ENCODE data around the gene PA2G4.
"Not testable (repeated sequence)": the region's sequence is repeated elsewhere in the genome, so short reads cannot be mapped to it uniquely, and the experiment has no call there.

PA2G4 gene

DNA sequence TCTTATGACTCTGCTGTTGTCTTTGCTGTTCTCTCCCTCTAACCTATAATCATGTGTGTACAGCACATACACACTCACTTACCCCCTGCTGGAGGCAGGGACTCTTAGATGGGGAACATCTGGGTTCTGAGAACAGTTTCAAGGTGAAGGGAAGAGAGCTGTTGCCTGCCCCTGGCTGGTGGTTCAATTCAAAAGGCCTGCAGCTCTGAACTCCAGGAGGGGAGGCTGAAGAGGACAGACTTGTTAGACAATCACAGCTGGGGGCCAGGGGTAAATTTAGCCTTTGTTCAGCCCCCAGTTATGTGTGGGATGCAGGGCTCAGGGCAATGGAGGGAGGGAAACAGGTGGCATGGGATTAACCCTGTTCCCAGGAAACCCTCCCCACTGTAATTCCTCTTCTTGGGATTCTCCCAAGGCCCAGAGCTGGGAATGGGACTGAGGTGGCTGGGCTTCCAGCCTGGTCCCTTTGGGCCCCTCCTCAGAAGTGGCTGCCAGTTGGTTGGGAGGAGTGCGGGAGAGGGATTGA, 50.0 kb downstream of the PA2G4 start:
- no peak for TF ChIP-seq JUND (IDR thresholded peaks at IDR 0.05; ENCODE audit: low read depth)
- DNase-seq (ENCODE audit: low read depth in 1 of 2, low spot score in 1 of 2), result no peak
- in situ Hi-C loops (cut with HindIII; ENCODE audit: low pct_unique_long_range_greater_than_20kb, low sequenced_read_pairs), result no loop called here

DNA sequence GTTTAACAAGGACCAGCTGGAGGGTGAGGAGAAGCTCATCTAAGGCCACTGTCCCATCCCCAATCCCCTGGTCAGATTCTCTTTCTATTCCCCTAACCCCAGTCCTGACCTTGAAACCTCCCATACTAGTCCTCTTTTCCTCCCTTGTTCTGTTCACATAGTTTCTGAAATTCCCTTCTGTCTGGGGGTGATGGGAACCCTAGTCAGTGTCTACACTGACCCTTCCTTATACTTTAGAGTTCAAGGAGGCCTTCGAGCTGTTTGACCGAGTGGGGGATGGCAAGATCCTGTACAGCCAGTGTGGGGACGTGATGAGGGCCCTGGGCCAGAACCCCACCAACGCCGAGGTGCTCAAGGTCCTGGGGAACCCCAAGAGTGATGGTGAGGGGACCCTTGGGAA, 50.5 kb downstream of the PA2G4 start:
- in situ Hi-C loops (cut with HindIII; ENCODE audit: low pct_unique_long_range_greater_than_20kb, low sequenced_read_pairs), result no loop called here
- DNase-seq (ENCODE audit: low read depth in 1 of 2, low spot score in 1 of 2), result no peak
- TF ChIP-seq JUND (IDR thresholded peaks at IDR 0.05; ENCODE audit: low read depth), result no peak

DNA sequence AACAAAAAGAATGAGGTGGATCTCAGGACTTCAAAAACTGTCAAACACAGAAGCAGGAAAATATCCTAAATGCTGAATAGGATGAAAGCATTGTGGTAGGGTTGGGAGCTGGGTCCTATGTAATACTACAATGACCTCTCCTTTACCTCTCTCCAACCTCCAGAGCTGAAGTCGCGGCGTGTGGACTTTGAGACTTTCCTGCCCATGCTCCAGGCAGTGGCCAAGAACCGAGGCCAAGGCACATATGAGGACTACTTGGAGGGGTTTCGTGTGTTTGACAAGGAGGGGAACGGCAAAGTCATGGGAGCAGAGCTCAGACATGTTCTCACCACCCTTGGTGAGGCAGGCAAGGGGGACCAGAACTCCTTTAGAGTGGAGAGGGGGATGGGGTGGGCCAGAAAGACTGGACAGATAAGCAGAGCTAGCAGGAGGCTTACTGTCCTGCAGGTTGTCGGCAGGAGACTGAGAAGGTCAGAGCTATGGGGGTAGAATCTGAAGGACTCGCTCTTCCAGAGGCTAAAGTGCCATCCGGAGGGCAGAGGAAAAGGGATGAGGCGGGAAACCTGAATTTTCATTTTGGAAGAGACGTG, 51.0 kb downstream of the PA2G4 start:
- no peak for DNase-seq (ENCODE audit: low read depth in 1 of 2, low spot score in 1 of 2)
- no peak for TF ChIP-seq JUND (IDR thresholded peaks at IDR 0.05; ENCODE audit: low read depth)
- in situ Hi-C loops (cut with HindIII; ENCODE audit: low pct_unique_long_range_greater_than_20kb, low sequenced_read_pairs), result no loop called here

DNA sequence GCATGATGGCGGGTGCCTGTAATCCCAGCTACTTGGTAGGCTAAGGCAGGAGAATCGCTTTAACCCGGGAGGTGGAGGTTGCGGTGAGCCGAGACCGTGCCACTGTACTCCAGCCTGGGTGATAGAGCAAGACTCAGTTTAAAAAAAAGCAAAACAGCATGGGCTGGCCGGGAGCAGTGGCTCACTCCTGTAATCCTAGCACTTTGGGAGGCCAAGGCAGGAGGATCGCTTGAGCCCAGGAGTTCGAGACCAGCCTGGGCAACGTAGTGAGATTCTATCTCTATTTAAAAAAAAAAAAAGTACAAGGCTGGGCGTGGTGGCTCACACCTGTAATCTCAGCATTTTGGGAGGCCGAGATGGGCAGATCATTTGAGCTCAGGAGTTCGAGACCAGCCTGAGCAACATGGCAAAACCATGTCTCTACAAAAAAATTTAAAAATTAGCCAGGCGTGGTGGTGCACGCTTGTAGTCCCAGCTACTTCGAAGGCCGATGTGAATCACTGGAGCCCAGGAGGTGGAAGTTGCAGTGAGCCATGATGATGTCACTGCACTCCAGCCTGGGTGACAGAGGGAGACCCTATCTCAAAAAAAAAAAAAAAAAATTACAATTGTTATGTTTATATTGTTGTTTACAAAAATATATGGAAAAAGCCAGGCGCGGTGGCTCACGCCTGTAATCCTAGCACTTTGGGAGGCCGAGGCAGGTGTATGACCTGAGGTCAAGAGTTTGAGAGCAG, 52.3 kb downstream of the PA2G4 start:
- in situ Hi-C loops (cut with HindIII; ENCODE audit: low pct_unique_long_range_greater_than_20kb, low sequenced_read_pairs); DNase-seq (ENCODE audit: low read depth in 1 of 2, low spot score in 1 of 2): not testable (repeated sequence)

DNA sequence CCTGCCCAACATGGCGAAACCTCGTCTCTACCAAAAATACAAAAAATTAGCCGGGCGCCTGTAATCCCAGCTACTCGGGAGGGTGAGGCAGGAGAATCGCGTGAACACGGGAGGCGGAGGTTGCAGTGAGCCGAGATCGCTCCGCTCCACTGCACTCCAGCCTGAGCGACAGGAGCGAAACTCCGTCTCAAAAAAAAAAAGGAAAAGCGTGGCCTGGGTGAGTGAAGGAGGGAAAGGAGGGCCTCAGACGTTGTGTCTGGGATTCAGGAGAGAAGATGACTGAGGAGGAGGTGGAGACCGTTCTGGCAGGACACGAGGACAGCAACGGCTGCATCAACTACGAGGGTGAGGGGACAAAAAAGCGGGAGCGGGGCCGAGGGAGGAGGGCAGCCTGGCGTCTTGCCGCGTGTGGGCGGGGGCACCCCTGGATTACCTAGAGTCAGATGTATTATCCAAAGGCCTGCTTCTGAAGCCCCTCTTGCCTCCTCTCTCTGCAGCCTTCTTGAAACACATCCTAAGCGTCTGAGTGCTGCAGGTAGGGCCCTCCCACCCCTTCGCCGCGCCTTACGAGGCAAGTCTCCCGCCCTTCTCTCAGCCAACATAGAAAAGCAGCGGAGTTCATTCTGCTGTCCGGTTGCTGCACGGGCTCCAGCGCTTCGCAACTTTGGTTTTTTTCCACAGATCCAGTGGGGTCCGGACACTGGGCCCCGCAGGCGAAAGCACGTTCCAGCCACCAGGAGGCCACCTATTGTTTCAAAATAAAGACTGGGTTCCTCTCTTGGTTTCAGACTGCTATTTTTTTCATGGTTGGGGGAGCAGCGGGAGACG, 53.1 kb downstream of the PA2G4 start:
- peak; percentile 66 to 88 for DNase-seq (ENCODE audit: low read depth in 1 of 2, low spot score in 1 of 2)
- in situ Hi-C loops (cut with HindIII; ENCODE audit: low pct_unique_long_range_greater_than_20kb, low sequenced_read_pairs), result no loop called here
- no peak for TF ChIP-seq JUND (IDR thresholded peaks at IDR 0.05; ENCODE audit: low read depth)

DNA sequence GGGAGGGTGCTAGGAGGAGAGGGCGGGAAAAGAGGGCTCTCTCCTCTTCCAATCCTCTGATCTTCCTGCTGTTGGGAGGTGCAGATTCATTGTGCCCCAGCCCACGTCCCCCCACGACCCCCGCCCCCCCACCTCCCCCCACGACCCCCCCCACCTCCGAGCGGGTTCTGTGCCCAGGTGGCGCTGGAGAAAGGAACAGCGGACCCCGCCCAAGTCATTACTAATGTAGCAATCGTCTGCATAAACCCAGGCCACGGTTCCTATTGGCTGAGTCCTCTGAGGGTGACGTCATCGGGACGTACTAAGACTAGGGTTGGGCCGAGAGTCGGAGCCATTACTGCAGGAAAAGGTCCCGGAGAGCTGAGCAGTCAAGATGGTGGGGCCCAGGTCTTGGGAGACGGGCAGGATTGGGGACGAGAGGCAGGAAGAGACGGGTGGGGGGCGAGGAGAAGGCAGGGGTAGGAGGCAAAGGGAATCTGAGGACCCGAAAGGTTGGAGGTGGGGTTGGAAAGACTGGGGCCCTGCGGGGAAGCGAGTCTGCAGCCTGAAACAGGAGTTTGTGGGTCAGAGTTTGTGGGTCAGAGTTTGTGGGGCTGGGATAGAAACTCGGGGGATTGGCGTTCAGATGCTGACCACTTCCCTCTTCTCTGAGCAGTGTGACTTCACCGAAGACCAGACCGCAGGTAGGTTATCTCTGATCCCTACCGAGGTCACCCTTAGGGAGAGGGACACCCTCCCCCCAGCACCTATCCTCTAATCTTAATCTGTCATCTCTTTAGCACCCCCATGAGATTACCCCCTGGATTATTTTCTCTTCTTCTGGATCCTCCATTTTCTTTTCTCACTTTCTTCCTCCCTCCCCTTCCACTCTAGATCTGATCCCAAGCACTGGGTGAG, 53.9 kb downstream of the PA2G4 start, which contains the start of gene MYL6:
MYL6 (plus strand) TSS at position 331 of the 897 bp plus-strand sequence; CDS start at position 374, 43 bp downstream.
- peak; percentile 96 to 99 for DNase-seq (ENCODE audit: low read depth in 1 of 2, low spot score in 1 of 2)
- in situ Hi-C loops (cut with HindIII; ENCODE audit: low pct_unique_long_range_greater_than_20kb, low sequenced_read_pairs), result no loop called here
- TF ChIP-seq JUND (IDR thresholded peaks at IDR 0.05; ENCODE audit: low read depth), result no peak

DNA sequence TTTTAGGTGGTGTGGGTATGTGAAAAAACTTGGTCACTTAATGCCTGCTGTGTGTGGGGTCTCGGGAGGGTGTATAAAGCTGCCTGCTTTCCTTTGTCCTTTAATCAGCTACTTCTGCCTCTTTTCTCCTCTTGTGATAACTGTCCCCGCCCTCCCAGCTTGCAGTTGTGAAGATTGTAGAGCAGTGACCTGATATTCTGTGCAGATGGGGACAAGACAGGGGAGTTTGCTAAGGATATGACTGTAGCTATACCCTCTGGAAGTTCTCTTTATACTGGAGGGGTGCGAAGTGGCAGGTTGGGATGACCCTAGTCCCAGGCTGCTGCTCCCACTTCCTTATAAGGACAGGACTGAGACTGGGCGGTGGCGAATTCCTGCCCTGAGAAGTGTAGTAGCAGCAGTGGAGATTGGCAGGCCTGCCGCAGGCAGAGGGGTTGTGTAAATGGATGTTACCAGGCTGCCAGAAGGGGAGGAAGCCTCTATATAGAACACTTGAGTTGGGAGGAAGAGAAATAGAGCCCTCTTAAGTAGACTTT, 54.6 kb downstream of the PA2G4 start:
- in situ Hi-C loops (cut with HindIII; ENCODE audit: low pct_unique_long_range_greater_than_20kb, low sequenced_read_pairs), result no loop called here
- DNase-seq (ENCODE audit: low read depth in 1 of 2, low spot score in 1 of 2), result peak; percentile 65 to 80
- no peak for TF ChIP-seq JUND (IDR thresholded peaks at IDR 0.05; ENCODE audit: low read depth)

DNA sequence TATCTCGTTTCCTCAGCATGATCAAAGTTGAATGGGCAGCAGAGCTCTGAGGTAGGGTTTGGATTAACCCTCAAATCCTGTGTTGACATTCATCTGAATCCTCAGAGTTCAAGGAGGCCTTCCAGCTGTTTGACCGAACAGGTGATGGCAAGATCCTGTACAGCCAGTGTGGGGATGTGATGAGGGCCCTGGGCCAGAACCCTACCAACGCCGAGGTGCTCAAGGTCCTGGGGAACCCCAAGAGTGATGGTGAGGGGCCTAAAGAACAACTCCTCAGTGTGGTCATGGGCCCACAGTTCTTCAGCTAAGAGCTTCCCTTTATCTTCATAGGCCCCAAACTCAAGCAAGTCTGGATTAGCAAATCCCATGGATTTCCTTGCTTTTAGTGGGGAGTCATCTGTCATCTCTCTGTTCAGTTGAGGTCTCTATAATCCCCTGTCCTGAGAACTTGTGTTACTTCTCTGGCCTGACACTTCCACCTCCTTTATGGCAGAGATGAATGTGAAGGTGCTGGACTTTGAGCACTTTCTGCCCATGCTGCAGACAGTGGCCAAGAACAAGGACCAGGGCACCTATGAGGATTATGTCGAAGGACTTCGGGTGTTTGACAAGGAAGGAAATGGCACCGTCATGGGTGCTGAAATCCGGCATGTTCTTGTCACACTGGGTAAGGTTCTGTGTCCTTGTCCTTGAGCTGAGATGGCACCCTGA, 55.3 kb downstream of the PA2G4 start:
- TF ChIP-seq JUND (IDR thresholded peaks at IDR 0.05; ENCODE audit: low read depth), result no peak
- in situ Hi-C loops (cut with HindIII; ENCODE audit: low pct_unique_long_range_greater_than_20kb, low sequenced_read_pairs), result no loop called here
- DNase-seq (ENCODE audit: low read depth in 1 of 2, low spot score in 1 of 2), result no peak

DNA sequence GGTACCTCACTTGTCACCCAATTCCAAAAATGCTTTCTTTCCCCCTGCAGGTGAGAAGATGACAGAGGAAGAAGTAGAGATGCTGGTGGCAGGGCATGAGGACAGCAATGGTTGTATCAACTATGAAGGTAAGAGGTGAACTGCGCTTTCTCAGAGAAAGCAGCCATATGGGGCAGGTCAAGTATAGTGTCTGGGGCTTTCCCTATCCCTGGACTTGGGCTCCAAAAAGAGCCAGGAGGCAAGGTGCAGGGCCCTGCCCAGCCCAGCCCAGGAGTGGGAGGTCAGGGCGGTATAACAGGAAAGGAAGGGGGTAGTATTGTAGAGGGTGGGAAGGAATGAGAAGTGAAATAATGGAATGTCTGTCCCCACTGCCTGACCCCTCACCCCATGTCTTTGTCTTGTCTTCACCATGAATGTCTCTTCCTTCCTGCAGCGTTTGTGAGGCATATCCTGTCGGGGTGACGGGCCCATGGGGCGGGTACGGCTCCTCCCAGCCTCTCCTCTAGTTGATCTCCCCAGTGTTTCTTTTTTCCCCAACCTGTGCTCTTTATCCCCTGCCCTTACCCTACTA, 55.9 kb downstream of the PA2G4 start:
- TF ChIP-seq JUND (IDR thresholded peaks at IDR 0.05; ENCODE audit: low read depth), result no peak
- in situ Hi-C loops (cut with HindIII; ENCODE audit: low pct_unique_long_range_greater_than_20kb, low sequenced_read_pairs), result no loop called here
- DNase-seq (ENCODE audit: low read depth in 1 of 2, low spot score in 1 of 2), result no peak

DNA sequence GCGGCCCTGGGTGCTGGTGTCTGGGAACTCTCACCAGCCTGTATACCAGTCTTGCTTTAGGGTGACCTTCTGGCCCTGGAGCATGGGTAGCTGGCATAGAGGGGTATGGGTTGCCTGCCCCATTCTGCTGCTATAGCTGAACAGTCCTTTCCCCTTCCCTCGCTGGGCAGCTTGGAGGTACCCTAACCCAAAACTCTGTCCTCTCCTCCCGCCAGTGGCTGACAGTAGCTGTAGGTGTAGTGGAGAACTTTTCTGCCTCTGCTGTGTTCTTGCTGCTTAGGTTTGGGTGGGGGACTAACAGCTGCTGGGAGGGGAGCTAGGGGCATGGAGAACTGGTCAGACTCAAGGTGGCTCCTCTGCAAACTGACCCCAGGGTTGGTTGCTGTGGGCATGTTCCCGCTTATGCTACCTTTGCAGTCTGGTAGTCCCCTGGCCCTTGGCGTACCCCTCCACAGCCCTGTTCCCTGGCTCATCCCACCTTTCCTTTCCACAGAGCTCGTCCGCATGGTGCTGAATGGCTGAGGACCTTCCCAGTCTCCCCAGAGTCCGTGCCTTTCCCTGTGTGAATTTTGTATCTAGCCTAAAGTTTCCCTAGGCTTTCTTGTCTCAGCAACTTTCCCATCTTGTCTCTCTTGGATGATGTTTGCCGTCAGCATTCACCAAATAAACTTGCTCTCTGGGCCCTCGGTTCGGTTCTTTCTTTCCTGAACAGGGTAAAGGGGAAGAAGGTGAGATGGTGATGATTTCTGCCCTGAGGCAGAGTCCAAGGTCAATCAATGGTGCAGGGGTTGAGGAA, 56.7 kb downstream of the PA2G4 start:
- in situ Hi-C loops (cut with HindIII; ENCODE audit: low pct_unique_long_range_greater_than_20kb, low sequenced_read_pairs), result no loop called here
- DNase-seq (ENCODE audit: low read depth in 1 of 2, low spot score in 1 of 2), result no peak
- no peak for TF ChIP-seq JUND (IDR thresholded peaks at IDR 0.05; ENCODE audit: low read depth)
